ENCODE results near the gene PSAP.

PSAP gene

GRCh38 chr10:71811351-71811750 is 39.7 kb downstream of the PSAP start:
- Histone ChIP-seq H3K4me1 (ENCODE audit: insufficient read depth, low read length) (no peaks in the 10 kb centered on the region), H3K9ac (ENCODE audit: low read depth, low read length) (no peak overlapping the region), H3K27ac (ENCODE audit: low read depth, low read length) (no peak overlapping the region), H3K4me3 (ENCODE audit: low read length) (no peak overlapping the region), H3K36me3 (ENCODE audit: insufficient read depth, low read length) (peaks cover 8% of the 10 kb centered on the region), H3K9me3 (ENCODE audit: insufficient read depth, low read depth, low read length) (no peaks in the 10 kb centered on the region), H3K27me3 (ENCODE audit: insufficient read depth, low read length) (no peaks in the 10 kb centered on the region)
- 93% methylated on average over 19 of the region's 19 CpGs for WGBS

GRCh38 chr10:71810048-71810750 is 40.9 kb downstream of the PSAP start:
- Histone ChIP-seq H3K36me3 (ENCODE audit: insufficient read depth, low read length) (no peaks in the 10 kb centered on the region), H3K4me1 (ENCODE audit: insufficient read depth, low read length) (no peaks in the 10 kb centered on the region), H3K27ac (ENCODE audit: low read depth, low read length) (no peak overlapping the region), H3K9ac (ENCODE audit: low read depth, low read length) (no peak overlapping the region), H3K27me3 (ENCODE audit: insufficient read depth, low read length) (0 out of 2 replicates have a peak, but pooled peaks cover 4% of the 10 kb centered on the region), H3K9me3 (ENCODE audit: insufficient read depth, low read depth, low read length) (no peaks in the 10 kb centered on the region), H3K4me3 (ENCODE audit: low read length) (no peak overlapping the region)
- 92% methylated on average over 13 of the region's 13 CpGs for WGBS

GRCh38 chr10:71809628-71810027 is 41.4 kb downstream of the PSAP start:
- no peaks in the 10 kb centered on the region for H3K9me3 ChIP-seq (ENCODE audit: insufficient read depth, low read depth, low read length)
- no peak overlapping the region for H3K4me3 ChIP-seq (ENCODE audit: low read length)
- H3K36me3 ChIP-seq (ENCODE audit: insufficient read depth, low read length), result no peaks in the 10 kb centered on the region
- no peaks in the 10 kb centered on the region for H3K4me1 ChIP-seq (ENCODE audit: insufficient read depth, low read length)
- H3K27me3 ChIP-seq (ENCODE audit: insufficient read depth, low read length), result 0 out of 2 replicates have a peak, but pooled peaks cover 8% of the 10 kb centered on the region
- H3K27ac ChIP-seq (ENCODE audit: low read depth, low read length), result no peak overlapping the region
- 94% methylated on average over 25 of the region's 25 CpGs for WGBS
- no peak overlapping the region for H3K9ac ChIP-seq (ENCODE audit: low read depth, low read length)

- Histone ChIP-seq H3K27ac (ENCODE audit: low read depth, low read length) (no peak overlapping the region), H3K27me3 (ENCODE audit: insufficient read depth, low read length) (0 out of 2 replicates have a peak, but pooled peaks cover 8% of the 10 kb centered on the region), H3K4me3 (ENCODE audit: low read length) (no peak overlapping the region), H3K4me1 (ENCODE audit: insufficient read depth, low read length) (no peaks in the 10 kb centered on the region), H3K9ac (ENCODE audit: low read depth, low read length) (no peak overlapping the region), H3K9me3 (ENCODE audit: insufficient read depth, low read depth, low read length) (no peaks in the 10 kb centered on the region), H3K36me3 (ENCODE audit: insufficient read depth, low read length) (no peaks in the 10 kb centered on the region)
- WGBS, result 92% methylated on average over 21 of the region's 21 CpGs
Measured at GRCh38 chr10:71807557-71808510, 43.2 kb downstream of the PSAP start.

- H3K4me1 ChIP-seq (ENCODE audit: insufficient read depth, low read length), result no peaks in the 10 kb centered on the region
- H3K9me3 ChIP-seq (ENCODE audit: insufficient read depth, low read depth, low read length), result no peaks in the 10 kb centered on the region
- 93% methylated on average over 23 of the region's 23 CpGs for WGBS
- H3K4me3 ChIP-seq (ENCODE audit: low read length), result no peak overlapping the region
- H3K9ac ChIP-seq (ENCODE audit: low read depth, low read length), result no peak overlapping the region
- 0 out of 2 replicates have a peak, but pooled peaks cover 8% of the 10 kb centered on the region for H3K27me3 ChIP-seq (ENCODE audit: insufficient read depth, low read length)
- H3K27ac ChIP-seq (ENCODE audit: low read depth, low read length), result no peak overlapping the region
- H3K36me3 ChIP-seq (ENCODE audit: insufficient read depth, low read length), result no peaks in the 10 kb centered on the region
Measured at GRCh38 chr10:71806704-71807556, 44.1 kb downstream of the PSAP start.

GRCh38 chr10:71805776-71806703 is 45.0 kb downstream of the PSAP start:
- no peaks in the 10 kb centered on the region for H3K4me1 ChIP-seq (ENCODE audit: insufficient read depth, low read length)
- no peaks in the 10 kb centered on the region for H3K9me3 ChIP-seq (ENCODE audit: insufficient read depth, low read depth, low read length)
- no peak overlapping the region for H3K27ac ChIP-seq (ENCODE audit: low read depth, low read length)
- H3K36me3 ChIP-seq (ENCODE audit: insufficient read depth, low read length), result no peaks in the 10 kb centered on the region
- 0 out of 2 replicates have a peak, but pooled peaks cover 8% of the 10 kb centered on the region for H3K27me3 ChIP-seq (ENCODE audit: insufficient read depth, low read length)
- 85% methylated on average over 41 of the region's 41 CpGs for WGBS
- H3K9ac ChIP-seq (ENCODE audit: low read depth, low read length), result no peak overlapping the region
- peak overlapping the region; percentile 27; the same call in 1 of the 2 replicates for H3K4me3 ChIP-seq (ENCODE audit: low read length)

- Histone ChIP-seq H3K9ac (ENCODE audit: low read depth, low read length) (no peak overlapping the region), H3K36me3 (ENCODE audit: insufficient read depth, low read length) (no peaks in the 10 kb centered on the region), H3K4me1 (ENCODE audit: insufficient read depth, low read length) (no peaks in the 10 kb centered on the region), H3K9me3 (ENCODE audit: insufficient read depth, low read depth, low read length) (no peaks in the 10 kb centered on the region), H3K27ac (ENCODE audit: low read depth, low read length) (no peak overlapping the region), H3K27me3 (ENCODE audit: insufficient read depth, low read length) (0 out of 2 replicates have a peak, but pooled peaks cover 8% of the 10 kb centered on the region), H3K4me3 (ENCODE audit: low read length) (no peak overlapping the region)
- WGBS, result 87% methylated on average over 3 of the region's 4 CpGs
Measured at GRCh38 chr10:71804077-71804476, 47.0 kb downstream of the PSAP start.

GRCh38 chr10:71802715-71803488 is 48.1 kb downstream of the PSAP start:
- Histone ChIP-seq H3K36me3 (ENCODE audit: insufficient read depth, low read length) (no peaks in the 10 kb centered on the region), H3K9ac (ENCODE audit: low read depth, low read length) (no peak overlapping the region), H3K27me3 (ENCODE audit: insufficient read depth, low read length) (0 out of 2 replicates have a peak, but pooled peaks cover 8% of the 10 kb centered on the region), H3K4me3 (ENCODE audit: low read length) (no peak overlapping the region), H3K9me3 (ENCODE audit: insufficient read depth, low read depth, low read length) (no peaks in the 10 kb centered on the region), H3K4me1 (ENCODE audit: insufficient read depth, low read length) (no peaks in the 10 kb centered on the region), H3K27ac (ENCODE audit: low read depth, low read length) (no peak overlapping the region)
- WGBS, result 92% methylated on average over 18 of the region's 18 CpGs

- Histone ChIP-seq H3K36me3 (ENCODE audit: insufficient read depth, low read length) (no peaks in the 10 kb centered on the region), H3K9ac (ENCODE audit: low read depth, low read length) (no peak overlapping the region), H3K27me3 (ENCODE audit: insufficient read depth, low read length) (0 out of 2 replicates have a peak, but pooled peaks cover 8% of the 10 kb centered on the region), H3K4me3 (ENCODE audit: low read length) (no peak overlapping the region), H3K9me3 (ENCODE audit: insufficient read depth, low read depth, low read length) (no peaks in the 10 kb centered on the region), H3K27ac (ENCODE audit: low read depth, low read length) (no peak overlapping the region), H3K4me1 (ENCODE audit: insufficient read depth, low read length) (no peaks in the 10 kb centered on the region)
- WGBS, result 98% methylated on average over 6 of the region's 6 CpGs
Measured at GRCh38 chr10:71802235-71802634, 48.8 kb downstream of the PSAP start.

All from HUES64 (cell line).